HCEC 1CT (cell line): ENCODE measurements around the gene CPED1.
A peak's percentile ranks its signal among the peaks of the same experiment; 100 is the strongest.

ENCODE experiments used
- DNase-seq: peaks from one replicate; pipeline ENCODE4 v3.0.0-alpha.2; 2017

The CPED1 gene

DNA sequence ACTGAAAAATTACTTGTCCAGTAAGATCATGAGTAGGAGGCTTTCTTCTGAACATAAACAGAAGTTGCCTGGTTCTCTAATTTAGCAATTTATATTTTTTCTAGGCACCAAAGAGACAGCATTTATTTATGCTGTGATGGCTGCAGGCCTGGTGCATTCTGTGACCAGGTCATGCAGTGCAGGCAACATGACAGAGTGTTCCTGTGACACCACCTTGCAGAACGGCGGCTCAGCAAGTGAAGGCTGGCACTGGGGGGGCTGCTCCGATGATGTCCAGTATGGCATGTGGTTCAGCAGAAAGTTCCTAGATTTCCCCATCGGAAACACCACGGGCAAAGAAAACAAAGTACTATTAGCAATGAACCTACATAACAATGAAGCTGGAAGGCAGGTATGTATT is 343.1 kb downstream of the CPED1 start:
- DNase-seq = no peak

- no peak for DNase-seq
Measured at GRCh38 chr7:121334376-121334775, 345.9 kb downstream of the CPED1 start.

DNA sequence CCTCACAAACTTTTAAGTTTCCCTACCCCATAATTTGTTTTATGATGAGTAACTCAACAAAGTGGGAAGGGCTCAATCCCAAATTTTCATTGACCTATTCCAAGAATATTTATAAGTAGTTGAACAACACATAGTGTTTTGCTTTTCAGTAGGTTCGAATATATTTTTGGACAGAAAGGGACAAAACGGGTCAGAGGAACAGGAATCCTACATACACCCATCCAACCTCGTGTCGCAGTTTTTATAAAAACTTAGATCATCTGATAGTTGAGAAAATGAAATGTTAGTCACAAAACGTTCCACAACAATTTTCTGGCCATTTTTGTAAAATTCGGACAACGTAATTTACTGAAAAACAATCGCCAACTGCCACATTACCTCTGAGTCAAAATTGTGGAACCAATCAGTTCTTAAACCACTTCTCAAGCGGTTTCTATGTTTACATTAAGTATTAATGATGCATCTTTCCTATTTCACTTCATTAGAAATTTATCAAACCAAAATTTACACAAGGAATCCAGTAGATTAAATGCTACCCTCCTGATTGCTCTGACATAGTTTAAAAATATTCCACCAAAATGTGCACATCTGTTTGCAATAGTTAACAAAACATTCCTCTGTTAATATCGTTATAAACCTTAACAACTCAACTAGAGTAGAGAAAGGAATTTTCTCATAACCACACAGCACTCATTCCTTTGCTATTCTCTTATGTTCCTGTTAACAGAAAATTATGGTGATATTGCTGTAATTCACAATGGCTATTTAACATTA is 346.6 kb downstream of the CPED1 start:
- peak; percentile 18 for DNase-seq

DNA sequence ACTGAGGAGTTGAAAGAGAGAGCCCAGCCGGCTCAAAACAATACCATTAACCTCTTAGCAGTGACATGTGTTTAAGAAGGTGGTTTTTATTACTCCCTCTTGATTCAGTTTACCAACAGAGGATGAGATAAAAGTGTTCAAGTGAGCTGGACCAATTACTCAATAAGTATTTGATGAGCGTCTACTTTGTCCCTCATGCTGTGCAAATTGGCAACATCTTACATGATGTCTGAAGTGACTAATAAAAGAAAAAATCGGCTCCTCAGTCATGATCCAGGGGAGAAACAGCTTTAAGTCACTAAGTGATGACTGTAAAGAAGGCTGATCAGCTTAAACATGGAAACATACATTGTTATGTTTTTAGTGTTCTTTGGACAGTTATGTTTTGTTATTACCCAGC is 348.1 kb downstream of the CPED1 start:
- DNase-seq = peak; percentile 52

DNA sequence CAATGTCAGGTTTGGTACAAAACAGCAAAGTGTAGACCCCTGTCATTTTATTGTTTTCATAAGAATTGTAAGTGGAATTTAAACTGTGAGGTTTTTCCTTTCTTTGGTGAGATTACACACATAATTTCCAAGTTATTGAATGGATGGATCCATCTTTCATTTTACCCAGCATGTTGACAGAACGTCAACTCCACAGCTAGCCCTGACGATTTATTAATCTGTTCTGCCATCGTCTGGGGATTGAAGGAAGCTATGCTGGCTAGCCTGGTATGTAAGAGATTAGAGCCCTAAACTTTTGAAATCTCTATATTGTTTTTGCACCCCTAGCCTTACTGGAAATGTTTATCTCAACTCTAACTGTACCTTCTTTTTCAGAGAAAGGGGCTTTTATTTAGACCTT is 348.9 kb downstream of the CPED1 start:
- DNase-seq = peak; percentile 38

GRCh38 chr7:121339082-121339481 is 350.6 kb downstream of the CPED1 start:
- no peak for DNase-seq

DNA sequence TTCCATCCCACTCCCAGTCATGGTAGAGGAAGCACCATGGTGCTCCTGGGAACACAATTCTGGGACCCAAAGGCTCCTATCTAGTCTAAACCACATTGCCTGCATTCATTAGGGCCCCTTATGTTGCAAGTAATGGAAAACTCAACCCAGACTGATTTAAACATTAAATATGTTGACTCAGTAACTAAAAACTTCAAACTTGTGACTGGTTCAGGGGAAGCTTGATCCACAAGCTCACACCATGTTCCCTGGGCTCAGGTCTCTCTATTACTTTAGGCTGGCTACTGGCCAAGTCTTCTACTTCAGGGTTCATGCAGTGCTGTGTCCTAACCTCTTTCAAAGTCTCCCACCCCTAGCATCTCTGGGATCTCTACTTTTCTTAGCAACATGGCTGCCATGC is 353.4 kb downstream of the CPED1 start:
- DNase-seq = peak; percentile 38

GRCh38 chr7:121342631-121343030 is 354.1 kb downstream of the CPED1 start:
- DNase-seq = no peak

DNA sequence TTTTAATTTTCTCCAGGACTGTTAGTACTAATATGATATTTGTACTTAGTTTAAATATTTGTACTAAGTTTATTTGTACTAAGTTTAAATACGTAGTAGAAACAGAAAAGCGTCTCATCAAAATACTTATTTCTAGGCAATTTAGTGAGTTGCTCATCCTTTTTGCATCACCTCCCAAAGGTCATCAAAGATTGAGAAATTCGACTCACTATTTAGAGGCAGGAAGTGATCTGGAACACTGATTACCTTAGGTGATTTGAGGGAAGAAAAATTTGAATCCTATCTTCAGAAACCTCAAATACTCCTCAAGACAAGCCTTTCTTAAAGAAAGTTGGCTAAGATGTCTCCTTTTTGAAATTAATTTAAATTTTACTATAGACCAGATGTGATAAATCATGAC is 354.8 kb downstream of the CPED1 start:
- DNase-seq = peak; percentile 48

GRCh38 chr7:121344093-121344492 is 355.6 kb downstream of the CPED1 start:
- DNase-seq = peak; percentile 29

GRCh38 chr7:121344497-121344896 is 356.0 kb downstream of the CPED1 start:
- no peak for DNase-seq
